ENCODE measurements around the gene CHST12.

CHST12 gene

DNA sequence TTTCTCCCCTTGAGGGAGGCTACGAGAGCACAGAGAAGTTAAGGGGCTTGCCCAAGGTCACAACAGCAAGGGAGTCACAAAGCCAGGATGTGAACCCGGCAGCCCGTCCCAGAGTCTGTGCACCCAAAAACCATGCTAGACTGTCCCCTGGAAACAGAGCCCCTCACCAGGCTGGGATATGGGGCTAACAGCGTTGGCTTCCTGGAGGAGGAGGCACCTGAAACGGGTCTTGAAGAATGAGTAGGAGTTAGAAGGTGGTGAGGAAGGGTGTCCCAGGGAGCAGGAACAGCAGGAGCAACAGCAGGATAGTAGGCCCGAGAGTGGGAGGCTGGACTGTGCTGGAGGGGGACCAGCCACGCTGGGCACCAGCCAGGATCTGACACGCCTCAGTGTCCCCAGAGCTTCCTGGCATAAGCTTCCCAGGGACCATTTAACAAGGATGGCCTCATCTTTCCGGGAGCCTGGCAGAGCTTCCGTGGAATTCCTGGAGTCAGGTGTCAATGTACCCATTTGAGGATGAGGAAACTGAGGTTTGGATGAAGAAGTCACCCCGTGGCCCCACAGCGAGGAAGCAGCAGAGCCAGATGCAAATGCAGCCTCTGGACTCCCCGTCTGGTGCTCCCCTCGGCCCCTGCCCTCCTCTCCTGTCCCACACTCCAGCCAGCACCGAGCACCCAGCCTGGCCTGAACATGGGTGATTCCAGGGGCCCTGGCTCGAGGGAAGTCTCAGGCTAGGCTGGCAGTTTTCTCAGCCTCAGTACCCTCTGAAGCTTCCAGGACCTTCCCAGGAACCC, 76.1 kb downstream of the CHST12 start:
- peaks cover 4% of the 10 kb centered on the region for H3K9me3 Mint-ChIP-seq
- peaks cover 17% of the 10 kb centered on the region for H3K4me1 Mint-ChIP-seq
- no peak overlapping the region for H3K4me3 Mint-ChIP-seq
- H3K36me3 Mint-ChIP-seq, result no peaks in the 10 kb centered on the region
- peaks cover 8% of the 10 kb centered on the region for H3K27me3 Mint-ChIP-seq
- H3K27ac Mint-ChIP-seq, result no peak overlapping the region
- ATAC-seq, result no peak

GRCh38 chr7:2480070-2480408, 76.6 kb downstream of the CHST12 start:
- Mint-ChIP-seq H3K27me3 (peaks cover 8% of the 10 kb centered on the region), H3K4me3 (no peak overlapping the region), H3K9me3 (peaks cover 4% of the 10 kb centered on the region), H3K36me3 (no peaks in the 10 kb centered on the region), H3K27ac (no peak overlapping the region), H3K4me1 (peaks cover 17% of the 10 kb centered on the region)
- ATAC-seq, result no peak

GRCh38 chr7:2481195-2481594, 77.8 kb downstream of the CHST12 start:
- Mint-ChIP-seq H3K9me3 (peaks cover 4% of the 10 kb centered on the region), H3K4me1 (peaks cover 17% of the 10 kb centered on the region), H3K4me3 (no peak overlapping the region), H3K27ac (no peak overlapping the region), H3K36me3 (no peaks in the 10 kb centered on the region), H3K27me3 (peaks cover 8% of the 10 kb centered on the region)
- no peak for ATAC-seq

DNA sequence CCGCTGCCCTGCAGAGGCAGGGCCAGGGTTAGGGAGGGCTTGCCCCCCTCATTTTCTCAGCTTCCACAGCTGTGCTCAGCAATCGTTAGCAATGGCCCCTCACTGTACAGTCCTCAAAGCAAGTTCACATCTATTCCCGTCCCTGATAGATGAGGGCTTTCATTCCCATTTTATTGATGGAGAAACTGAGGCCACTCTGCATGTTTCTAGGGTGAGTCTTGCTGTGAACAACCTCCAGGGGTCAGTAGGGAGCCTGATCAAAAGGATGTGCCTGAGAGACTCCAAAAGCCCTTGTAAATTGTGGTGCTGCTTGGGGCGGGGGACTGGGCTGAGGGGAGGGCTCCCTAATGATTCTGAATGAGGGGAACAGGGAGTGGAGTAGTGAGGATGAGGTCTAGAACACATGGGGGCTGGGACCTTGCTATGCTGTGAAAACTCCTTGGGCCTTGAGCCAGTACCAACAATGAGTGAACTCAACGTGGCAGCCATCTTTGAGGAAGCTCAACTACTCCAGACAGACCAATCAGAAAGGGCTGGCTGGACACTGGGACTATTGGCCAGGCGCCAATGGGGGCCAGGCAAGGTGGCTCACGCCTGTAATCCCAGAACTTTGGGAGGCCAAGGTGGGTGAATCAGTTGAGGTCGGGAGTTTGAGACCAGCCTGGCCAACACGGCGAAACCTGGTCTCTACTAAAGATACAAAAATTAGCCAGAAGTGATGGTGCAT, 79.5 kb downstream of the CHST12 start:
- Mint-ChIP-seq H3K27me3 (peaks cover 13% of the 10 kb centered on the region), H3K4me1 (peaks cover 7% of the 10 kb centered on the region), H3K4me3 (no peak overlapping the region), H3K27ac (no peak overlapping the region), H3K9me3 (peaks cover 4% of the 10 kb centered on the region), H3K36me3 (no peaks in the 10 kb centered on the region)
- no peak for ATAC-seq

DNA sequence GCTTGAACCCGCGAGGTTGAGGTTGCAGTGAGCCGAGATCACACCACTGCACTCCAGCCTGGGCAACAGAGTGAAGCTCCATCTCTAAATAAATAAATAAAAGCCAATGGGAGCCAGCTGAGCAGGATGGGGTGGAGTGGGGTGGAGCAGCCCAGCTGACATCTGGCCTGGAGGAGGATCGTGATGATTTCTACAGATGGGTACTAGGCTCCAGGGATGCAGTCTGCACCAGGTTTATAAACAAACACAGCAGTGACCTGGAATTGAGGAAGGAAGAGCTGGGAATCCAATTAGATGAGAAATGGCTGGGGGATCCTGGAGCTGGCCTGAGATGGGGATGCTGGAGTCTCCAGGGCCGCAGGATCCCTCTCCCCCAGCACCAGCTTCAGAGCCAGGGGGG, 80.1 kb downstream of the CHST12 start:
- Mint-ChIP-seq H3K27me3 (peaks cover 19% of the 10 kb centered on the region), H3K4me3 (no peak overlapping the region), H3K9me3 (peaks cover 4% of the 10 kb centered on the region), H3K4me1 (peaks cover under 1% of the 10 kb centered on the region), H3K27ac (no peak overlapping the region), H3K36me3 (no peaks in the 10 kb centered on the region)
- no peak for ATAC-seq

GRCh38 chr7:2484868-2485267, 81.5 kb downstream of the CHST12 start:
- ATAC-seq, result no peak
- H3K9me3 Mint-ChIP-seq, result peaks cover 4% of the 10 kb centered on the region
- no peak overlapping the region for H3K27ac Mint-ChIP-seq
- H3K36me3 Mint-ChIP-seq, result no peaks in the 10 kb centered on the region
- peaks cover 8% of the 10 kb centered on the region for H3K4me1 Mint-ChIP-seq
- H3K4me3 Mint-ChIP-seq, result no peak overlapping the region
- H3K27me3 Mint-ChIP-seq, result peaks cover 30% of the 10 kb centered on the region

- ATAC-seq, result peak; percentile 28
- peaks cover 8% of the 10 kb centered on the region for H3K4me1 Mint-ChIP-seq
- peaks cover 19% of the 10 kb centered on the region for H3K9me3 Mint-ChIP-seq
- no peaks in the 10 kb centered on the region for H3K36me3 Mint-ChIP-seq
- H3K27me3 Mint-ChIP-seq, result peaks cover 49% of the 10 kb centered on the region
- H3K27ac Mint-ChIP-seq, result no peak overlapping the region
- no peak overlapping the region for H3K4me3 Mint-ChIP-seq
These were observed 84.3 kb downstream of the CHST12 start for GRCh38 chr7:2487586-2488271.

- Mint-ChIP-seq H3K36me3 (no peaks in the 10 kb centered on the region), H3K4me1 (peaks cover 9% of the 10 kb centered on the region), H3K27ac (peak overlapping the region; percentile 57), H3K9me3 (peaks cover 15% of the 10 kb centered on the region), H3K27me3 (peaks cover 54% of the 10 kb centered on the region), H3K4me3 (no peak overlapping the region)
- ATAC-seq, result no peak
These were observed 84.8 kb downstream of the CHST12 start for GRCh38 chr7:2488272-2488645.

DNA sequence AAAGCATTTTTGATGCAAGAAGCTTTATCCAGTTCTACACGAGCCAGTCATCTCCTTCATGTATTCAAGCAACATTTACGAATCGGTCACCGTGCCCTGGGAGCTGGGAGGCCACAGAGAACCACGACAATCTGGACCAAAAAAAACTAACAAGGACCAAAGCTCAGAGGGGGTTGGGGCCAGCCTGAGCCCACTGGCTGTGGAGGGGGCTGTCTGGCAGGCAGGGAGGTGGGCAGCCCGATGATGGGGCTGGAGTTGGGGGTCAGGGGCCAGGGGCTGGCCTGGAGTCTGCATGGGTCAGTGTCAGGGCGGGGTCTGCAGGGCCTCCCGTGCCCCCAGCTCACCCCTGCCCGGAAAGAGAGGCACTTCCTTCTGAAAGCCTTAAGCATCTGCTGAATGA, 85.3 kb downstream of the CHST12 start:
- H3K9me3 Mint-ChIP-seq, result peaks cover 15% of the 10 kb centered on the region

GRCh38 chr7:2490181-2490651, 86.8 kb downstream of the CHST12 start:
- ATAC-seq, result no peak
- Mint-ChIP-seq H3K4me3 (no peak overlapping the region), H3K36me3 (no peaks in the 10 kb centered on the region), H3K4me1 (peaks cover 20% of the 10 kb centered on the region), H3K9me3 (peaks cover 15% of the 10 kb centered on the region), H3K27ac (no peak overlapping the region), H3K27me3 (peaks cover 61% of the 10 kb centered on the region)

More for the DNA sequence above, 85.3 kb downstream of the CHST12 start:
- peaks cover 59% of the 10 kb centered on the region for H3K27me3 Mint-ChIP-seq
- H3K36me3 Mint-ChIP-seq, result no peaks in the 10 kb centered on the region
- no peak for ATAC-seq
- peaks cover 14% of the 10 kb centered on the region for H3K4me1 Mint-ChIP-seq
- H3K27ac Mint-ChIP-seq, result peak overlapping the region; percentile 57
- H3K4me3 Mint-ChIP-seq, result no peak overlapping the region

DNA sequence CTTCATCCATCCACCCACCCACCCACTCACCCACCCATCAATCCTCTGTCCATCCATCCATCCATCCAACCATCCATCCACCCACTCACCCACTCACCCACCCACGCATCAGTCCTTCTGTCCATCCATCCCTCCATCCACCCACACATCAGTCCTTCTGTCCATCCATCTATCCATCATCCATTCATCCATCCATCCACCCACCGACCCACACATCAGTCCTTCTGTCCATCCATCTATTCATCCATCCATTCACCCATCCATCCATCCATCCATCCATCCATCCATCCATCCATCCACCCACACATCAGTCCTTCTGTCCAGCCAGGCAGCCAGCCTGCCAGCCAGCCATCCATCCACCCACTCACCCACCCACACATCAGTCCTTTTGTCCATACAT, 88.6 kb downstream of the CHST12 start:
- peaks cover 15% of the 10 kb centered on the region for H3K9me3 Mint-ChIP-seq
- H3K36me3 Mint-ChIP-seq, result no peaks in the 10 kb centered on the region
- ATAC-seq, result no peak
- H3K4me1 Mint-ChIP-seq, result peaks cover 24% of the 10 kb centered on the region
- H3K27me3 Mint-ChIP-seq, result peaks cover 70% of the 10 kb centered on the region
- no peak overlapping the region for H3K4me3 Mint-ChIP-seq
- H3K27ac Mint-ChIP-seq, result no peak overlapping the region

- Mint-ChIP-seq H3K9me3 (peaks cover 15% of the 10 kb centered on the region), H3K36me3 (no peaks in the 10 kb centered on the region), H3K4me3 (no peak overlapping the region), H3K27ac (no peak overlapping the region), H3K27me3 (peaks cover 56% of the 10 kb centered on the region), H3K4me1 (peaks cover 28% of the 10 kb centered on the region)
- no peak for ATAC-seq
These were observed 90.1 kb downstream of the CHST12 start for GRCh38 chr7:2493205-2494164.

DNA sequence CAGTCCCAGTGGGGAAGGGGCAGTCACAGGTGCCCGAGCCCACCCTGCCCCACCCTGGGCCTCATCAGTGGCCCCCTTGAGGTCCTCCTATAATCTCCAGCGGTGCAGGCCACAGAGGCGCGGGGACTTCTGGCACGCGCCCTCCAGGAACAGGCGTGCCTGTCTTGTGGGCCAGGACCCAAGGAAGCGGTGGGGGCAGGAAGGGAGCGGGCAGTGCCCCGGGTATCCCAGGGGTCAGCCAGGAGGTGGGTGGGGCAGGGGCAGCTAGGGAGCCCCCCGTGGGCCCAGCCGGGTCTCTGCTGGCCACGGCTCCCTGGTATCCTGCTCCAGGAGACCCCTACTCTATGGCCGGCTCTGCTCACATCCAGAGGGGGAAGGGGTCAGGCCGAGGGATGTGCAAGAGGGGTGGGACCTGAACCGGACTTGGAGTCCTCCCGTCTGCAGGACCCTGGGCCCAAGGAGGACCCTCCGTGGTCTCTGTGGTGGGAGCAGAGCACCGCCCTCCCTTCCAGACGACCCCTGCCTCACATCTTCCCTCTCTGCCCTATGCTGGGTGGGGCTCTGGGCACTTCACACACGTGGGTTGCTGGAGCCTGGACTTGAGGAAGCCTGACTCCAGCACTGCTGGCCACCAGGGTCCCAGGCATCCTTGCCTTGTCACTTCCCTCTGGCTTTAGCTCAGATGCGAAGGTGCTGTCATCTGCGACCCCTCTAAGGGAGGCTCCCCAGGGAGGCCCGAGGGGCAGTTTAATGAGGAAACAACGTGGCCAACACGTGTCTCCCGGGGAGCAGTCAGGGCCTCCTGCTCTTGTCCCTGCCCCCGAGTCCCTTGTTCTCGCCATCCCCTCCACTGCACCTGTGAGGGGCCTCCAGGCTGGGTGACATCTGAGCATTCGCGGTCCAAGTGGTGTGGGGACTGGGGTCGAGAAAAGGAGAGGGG, 91.0 kb downstream of the CHST12 start:
- Mint-ChIP-seq H3K9me3 (peaks cover 15% of the 10 kb centered on the region), H3K4me3 (no peak overlapping the region), H3K36me3 (no peaks in the 10 kb centered on the region), H3K27ac (no peak overlapping the region), H3K4me1 (peaks cover 20% of the 10 kb centered on the region), H3K27me3 (peaks cover 46% of the 10 kb centered on the region)
- ATAC-seq, result peak; percentile 37
